Muscle layer of duodenum (tissue), 2 donors: ENCODE data around the gene RYR2.

Experiments
- H3K27ac ChIP-seq: one replicate; pipeline ENCODE4 v1.7.0; 2013; ENCODE audit warnings: mild to moderate bottlenecking, low read length
- H3K27me3 ChIP-seq: one replicate; pipeline ENCODE4 v1.7.0; 2013; ENCODE audit warnings: low read depth, mild to moderate bottlenecking, control low read depth, low read length
- H3K36me3 ChIP-seq, 2 donors: one replicate each; pipeline ENCODE4 v1.7.0; 2013; ENCODE audit warnings: low read length in 2 of 2, control low read depth in 1 of 2, mild to moderate bottlenecking in 1 of 2; ENCODE audit not compliant: insufficient read depth in 2 of 2, control insufficient read depth in 1 of 2
- H3K4me1 ChIP-seq, 2 donors: one replicate each; pipeline ENCODE4 v1.7.0; 2013; ENCODE audit warnings: low read length in 2 of 2, mild to moderate bottlenecking in 2 of 2, control low read depth in 1 of 2, moderate library complexity in 1 of 2; ENCODE audit not compliant: insufficient read depth in 2 of 2, control insufficient read depth in 1 of 2
- H3K4me3 ChIP-seq, 2 donors: one replicate each; pipeline ENCODE4 v1.7.0; 2013; ENCODE audit warnings: low read length in 2 of 2, low read depth in 1 of 2, mild to moderate bottlenecking in 1 of 2
- H3K9me3 ChIP-seq, 2 donors: one replicate each; pipeline ENCODE4 v1.7.0; 2013; ENCODE audit warnings: low read length in 2 of 2, control low read depth in 1 of 2, mild to moderate bottlenecking in 1 of 2; ENCODE audit not compliant: control insufficient read depth in 1 of 2
- donor health status: healthy.

The RYR2 gene

GRCh38 chr1:237701534-237701933, 659.5 kb downstream of the RYR2 start:
- no peak overlapping the region for H3K4me3 ChIP-seq
- H3K36me3 ChIP-seq, result no peaks in the 10 kb centered on the region
- no peaks in the 10 kb centered on the region for H3K27me3 ChIP-seq
- H3K27ac ChIP-seq, result no peak overlapping the region
- H3K9me3 ChIP-seq, result no peaks in the 10 kb centered on the region
- H3K4me1 ChIP-seq, result no peaks in the 10 kb centered on the region

- Histone ChIP-seq H3K4me1 (no peaks in the 10 kb centered on the region), H3K27me3 (no peaks in the 10 kb centered on the region), H3K36me3 (no peaks in the 10 kb centered on the region), H3K9me3 (no peaks in the 10 kb centered on the region), H3K27ac (no peak overlapping the region), H3K4me3 (no peak overlapping the region)
Measured at GRCh38 chr1:237702161-237702560, 660.2 kb downstream of the RYR2 start.

GRCh38 chr1:237705462-237705861, 663.5 kb downstream of the RYR2 start:
- Histone ChIP-seq H3K4me3 (no peak overlapping the region), H3K4me1 (peaks cover 0 to 3% of the 10 kb centered on the region in 2 donors), H3K36me3 (no peaks in the 10 kb centered on the region), H3K27me3 (no peaks in the 10 kb centered on the region), H3K9me3 (no peaks in the 10 kb centered on the region), H3K27ac (no peak overlapping the region)

GRCh38 chr1:237709355-237709754, 667.4 kb downstream of the RYR2 start:
- H3K4me1 ChIP-seq, result peaks cover 0 to 3% of the 10 kb centered on the region in 2 donors
- no peaks in the 10 kb centered on the region for H3K36me3 ChIP-seq
- H3K27me3 ChIP-seq, result no peaks in the 10 kb centered on the region
- H3K4me3 ChIP-seq, result no peak overlapping the region
- no peak overlapping the region for H3K27ac ChIP-seq
- H3K9me3 ChIP-seq, result no peaks in the 10 kb centered on the region

GRCh38 chr1:237711281-237711680, 669.3 kb downstream of the RYR2 start:
- no peaks in the 10 kb centered on the region for H3K27me3 ChIP-seq
- no peak overlapping the region for H3K4me3 ChIP-seq
- no peak overlapping the region for H3K27ac ChIP-seq
- no peaks in the 10 kb centered on the region for H3K9me3 ChIP-seq
- H3K4me1 ChIP-seq, result peaks cover 0 to 3% of the 10 kb centered on the region in 2 donors
- no peaks in the 10 kb centered on the region for H3K36me3 ChIP-seq

- Histone ChIP-seq H3K27me3 (no peaks in the 10 kb centered on the region), H3K27ac (no peak overlapping the region), H3K4me1 (peaks cover 0 to 3% of the 10 kb centered on the region in 2 donors), H3K36me3 (no peaks in the 10 kb centered on the region), H3K4me3 (no peak overlapping the region), H3K9me3 (no peaks in the 10 kb centered on the region)
Measured at GRCh38 chr1:237712082-237712481, 670.1 kb downstream of the RYR2 start.

- Histone ChIP-seq H3K4me3 (no peak overlapping the region), H3K9me3 (no peaks in the 10 kb centered on the region), H3K27me3 (no peaks in the 10 kb centered on the region), H3K27ac (no peak overlapping the region), H3K4me1 (peaks cover 0 to 3% of the 10 kb centered on the region in 2 donors), H3K36me3 (no peaks in the 10 kb centered on the region)
Measured at GRCh38 chr1:237712586-237713157, 670.7 kb downstream of the RYR2 start.

- H3K9me3 ChIP-seq, result no peaks in the 10 kb centered on the region
- no peak overlapping the region for H3K27ac ChIP-seq
- H3K4me3 ChIP-seq, result peak overlapping the region in 1 of 2 donors; percentile 0
- H3K4me1 ChIP-seq, result peaks cover 0 to 3% of the 10 kb centered on the region in 2 donors
- no peaks in the 10 kb centered on the region for H3K36me3 ChIP-seq
- H3K27me3 ChIP-seq, result no peaks in the 10 kb centered on the region
Measured at GRCh38 chr1:237713916-237714315, 671.9 kb downstream of the RYR2 start.

GRCh38 chr1:237717106-237717505, 675.1 kb downstream of the RYR2 start:
- H3K36me3 ChIP-seq, result no peaks in the 10 kb centered on the region
- H3K4me1 ChIP-seq, result no peaks in the 10 kb centered on the region
- no peak overlapping the region for H3K4me3 ChIP-seq
- no peaks in the 10 kb centered on the region for H3K27me3 ChIP-seq
- no peak overlapping the region for H3K27ac ChIP-seq
- H3K9me3 ChIP-seq, result no peaks in the 10 kb centered on the region

- no peaks in the 10 kb centered on the region for H3K4me1 ChIP-seq
- H3K27me3 ChIP-seq, result no peaks in the 10 kb centered on the region
- H3K27ac ChIP-seq, result no peak overlapping the region
- no peaks in the 10 kb centered on the region for H3K36me3 ChIP-seq
- H3K4me3 ChIP-seq, result no peak overlapping the region
- H3K9me3 ChIP-seq, result no peaks in the 10 kb centered on the region
Measured at GRCh38 chr1:237730826-237731350, 688.9 kb downstream of the RYR2 start.

GRCh38 chr1:237732657-237733056, 690.7 kb downstream of the RYR2 start:
- no peaks in the 10 kb centered on the region for H3K36me3 ChIP-seq
- no peaks in the 10 kb centered on the region for H3K9me3 ChIP-seq
- H3K4me1 ChIP-seq, result no peaks in the 10 kb centered on the region
- H3K27ac ChIP-seq, result no peak overlapping the region
- H3K4me3 ChIP-seq, result no peak overlapping the region
- H3K27me3 ChIP-seq, result no peaks in the 10 kb centered on the region
